ENCODE data around the gene CHAD. TPM values are rescaled to one million over a fixed set of nuclear protein-coding genes. Genes with fewer than 3 reads are reported as not detected.

The CHAD gene
- not detected for polyA plus RNA-seq (2013, experiment 1 of 2)
- not detected for polyA plus RNA-seq (2013, experiment 2 of 2)

DNA sequence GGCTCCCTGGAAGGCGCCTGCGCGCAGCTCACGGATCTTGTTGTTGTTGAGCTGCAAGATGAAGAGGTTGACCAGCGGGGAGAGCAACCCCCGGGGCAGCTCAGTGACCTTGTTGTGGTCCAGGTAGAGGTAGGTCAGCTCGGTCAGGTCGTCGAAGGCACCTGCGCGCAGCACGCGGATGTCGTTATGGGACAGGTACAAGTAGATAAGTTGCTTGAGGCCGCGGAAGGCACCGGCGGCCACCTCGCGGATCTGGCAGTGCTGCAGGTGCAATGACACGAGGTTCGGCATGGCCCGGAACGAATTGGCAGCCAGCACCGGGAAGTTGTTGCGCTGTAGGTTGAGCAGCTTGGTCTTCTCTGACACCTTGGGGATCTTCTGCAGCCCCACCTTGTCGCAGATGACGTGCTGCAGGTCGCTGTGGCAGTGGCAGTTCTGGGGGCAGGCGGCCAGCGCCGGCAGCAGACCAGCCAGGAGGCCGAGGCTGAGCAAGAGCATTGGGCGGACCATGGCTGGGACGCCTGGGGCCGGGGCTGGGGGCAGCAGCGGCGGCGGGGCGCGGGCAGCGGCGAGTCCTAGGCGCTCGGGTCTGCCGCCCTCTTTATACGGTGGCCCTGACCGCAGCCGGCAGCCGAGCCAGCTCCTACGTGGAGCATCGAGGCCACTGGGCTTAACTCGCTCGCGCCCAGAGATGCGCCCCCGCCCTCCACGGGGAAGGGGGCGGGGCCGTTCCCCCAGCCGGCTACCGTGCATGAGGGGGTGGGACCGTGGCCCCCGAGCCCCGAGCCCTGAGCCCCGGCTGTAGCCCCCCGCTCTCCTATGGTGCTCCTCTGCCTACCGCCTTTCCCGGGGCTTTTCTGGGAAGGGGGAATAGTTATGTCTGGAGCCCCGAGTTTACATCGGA, at the start of gene CHAD:
Gene CHAD, minus strand, starts transcription at position 577 of the 904 bp plus-strand sequence. Its CDS starts 67 bp downstream, at position 510.
- Histone ChIP-seq H2BK5ac (ENCODE audit: low read depth, low read length, poor library complexity, severe bottlenecking) (no peak within 1 kb of the TSS), H3K4ac (ENCODE audit: low read depth in 1 of 2, low read length in 2 of 2) (no peak within 1 kb of the TSS), H3K4me2 (ENCODE audit: low read length, poor library complexity, severe bottlenecking) (peak within 1 kb of the TSS; percentile 55), H4K8ac (ENCODE audit: low read length) (no peak within 1 kb of the TSS), H3K4me1 (ENCODE audit: control insufficient read depth, insufficient read depth, low read depth, low read length) (peaks cover 17% of the 10 kb centered on the region), H3K27me3 (ENCODE audit: control insufficient read depth in 1 of 2, insufficient read depth in 1 of 2, low read length in 2 of 2) (peaks cover 19 to 44% of the 10 kb centered on the region in 2 experiments), H3K9ac (ENCODE audit: low read length) (peak within 1 kb of the TSS; percentile 48), H3K36me3 (ENCODE audit: control insufficient read depth in 1 of 2, insufficient read depth in 2 of 2, low read depth in 1 of 2, low read length in 2 of 2) (peaks cover 3 to 40% of the 10 kb centered on the region in 2 experiments), H3K27ac (ENCODE audit: low read length, poor library complexity, severe bottlenecking) (no peak within 1 kb of the TSS), H3K23ac (ENCODE audit: low read length in 2 of 2) (peak within 1 kb of the TSS in 1 of 2 experiments; percentile 46), H4K91ac (ENCODE audit: low read length) (no peak within 1 kb of the TSS), H2BK12ac (ENCODE audit: low read length in 2 of 2) (no peak within 1 kb of the TSS), H2AK5ac (ENCODE audit: low read length, severe bottlenecking) (no peak within 1 kb of the TSS), H3K9me3 (ENCODE audit: control insufficient read depth, low read length) (no peaks in the 10 kb centered on the region), H3K18ac (ENCODE audit: low read depth in 1 of 2, low read length in 2 of 2) (no peak within 1 kb of the TSS), H2AFZ (ENCODE audit: low read depth, low read length) (no peak within 1 kb of the TSS), H2BK15ac (ENCODE audit: low read depth, poor library complexity, severe bottlenecking) (peak within 1 kb of the TSS; percentile 70), H3K14ac (ENCODE audit: low read length in 2 of 2) (peak within 1 kb of the TSS in 1 of 2 experiments; percentile 37), H3K79me1 (replicated peaks; ENCODE audit: low read length, poor library complexity, severe bottlenecking) (no peaks in the 10 kb centered on the region), H3K4me3 (ENCODE audit: insufficient read depth in 1 of 2, low read depth in 1 of 2, low read length in 2 of 2) (peak within 1 kb of the TSS in 1 of 2 experiments; percentile 62), H2BK120ac (ENCODE audit: low read depth, low read length) (no peak within 1 kb of the TSS)
- 38% methylated on average over 67 of the region's 71 CpGs for WGBS
- peak; percentile 22 for DNase-seq

- Histone ChIP-seq H3K9ac (ENCODE audit: low read length) (no peak overlapping the region), H3K36me3 (ENCODE audit: control insufficient read depth in 1 of 2, insufficient read depth in 2 of 2, low read depth in 1 of 2, low read length in 2 of 2) (no peaks in the 10 kb centered on the region), H2AFZ (ENCODE audit: low read depth, low read length) (no peak overlapping the region), H4K91ac (ENCODE audit: low read length) (no peak overlapping the region), H3K9me3 (ENCODE audit: control insufficient read depth, low read length) (no peaks in the 10 kb centered on the region), H3K27ac (ENCODE audit: low read length, poor library complexity, severe bottlenecking) (no peak overlapping the region), H3K27me3 (ENCODE audit: control insufficient read depth in 1 of 2, insufficient read depth in 1 of 2, low read length in 2 of 2) (no peaks in the 10 kb centered on the region), H2AK5ac (ENCODE audit: low read length, severe bottlenecking) (no peak overlapping the region), H3K18ac (ENCODE audit: low read depth in 1 of 2, low read length in 2 of 2) (no peak overlapping the region), H2BK5ac (ENCODE audit: low read depth, low read length, poor library complexity, severe bottlenecking) (no peak overlapping the region), H4K8ac (ENCODE audit: low read length) (no peak overlapping the region), H2BK12ac (ENCODE audit: low read length in 2 of 2) (peak overlapping the region in 1 of 2 experiments; percentile 45), H3K23ac (ENCODE audit: low read length in 2 of 2) (no peak overlapping the region), H3K14ac (ENCODE audit: low read length in 2 of 2) (no peak overlapping the region), H3K4me1 (ENCODE audit: control insufficient read depth, insufficient read depth, low read depth, low read length) (peaks cover 10% of the 10 kb centered on the region), H3K79me1 (replicated peaks; ENCODE audit: low read length, poor library complexity, severe bottlenecking) (no peaks in the 10 kb centered on the region), H3K4me2 (ENCODE audit: low read length, poor library complexity, severe bottlenecking) (no peak overlapping the region), H3K4ac (ENCODE audit: low read depth in 1 of 2, low read length in 2 of 2) (no peak overlapping the region), H3K4me3 (ENCODE audit: insufficient read depth in 1 of 2, low read depth in 1 of 2, low read length in 2 of 2) (no peak overlapping the region), H2BK120ac (ENCODE audit: low read depth, low read length) (no peak overlapping the region), H2BK15ac (ENCODE audit: low read depth, poor library complexity, severe bottlenecking) (no peak overlapping the region)
- no peak for DNase-seq
- WGBS: 76% methylated on average over 8 of the region's 8 CpGs
Measured at GRCh38 chr17:50517504-50518383, 49.1 kb upstream of the CHAD start.

- H3K27ac ChIP-seq (ENCODE audit: low read length, poor library complexity, severe bottlenecking): no peak overlapping the region
- no peak overlapping the region for H4K91ac ChIP-seq (ENCODE audit: low read length)
- no peak for DNase-seq
- H3K4me2 ChIP-seq (ENCODE audit: low read length, poor library complexity, severe bottlenecking): no peak overlapping the region
- H3K79me1 ChIP-seq (replicated peaks; ENCODE audit: low read length, poor library complexity, severe bottlenecking): no peaks in the 10 kb centered on the region
- H2BK12ac ChIP-seq (ENCODE audit: low read length in 2 of 2): no peak overlapping the region
- H2BK15ac ChIP-seq (ENCODE audit: low read depth, poor library complexity, severe bottlenecking): no peak overlapping the region
- no peaks in the 10 kb centered on the region for H3K27me3 ChIP-seq (ENCODE audit: control insufficient read depth in 1 of 2, insufficient read depth in 1 of 2, low read length in 2 of 2)
- no peak overlapping the region for H2AFZ ChIP-seq (ENCODE audit: low read depth, low read length)
- H3K4me3 ChIP-seq (ENCODE audit: insufficient read depth in 1 of 2, low read depth in 1 of 2, low read length in 2 of 2): no peak overlapping the region
- no peak overlapping the region for H4K8ac ChIP-seq (ENCODE audit: low read length)
- H3K14ac ChIP-seq (ENCODE audit: low read length in 2 of 2): no peak overlapping the region
- H3K36me3 ChIP-seq (ENCODE audit: control insufficient read depth in 1 of 2, insufficient read depth in 2 of 2, low read depth in 1 of 2, low read length in 2 of 2): no peaks in the 10 kb centered on the region
- no peaks in the 10 kb centered on the region for H3K9me3 ChIP-seq (ENCODE audit: control insufficient read depth, low read length)
- no peak overlapping the region for H2BK5ac ChIP-seq (ENCODE audit: low read depth, low read length, poor library complexity, severe bottlenecking)
- 84% methylated on average over 4 of the region's 4 CpGs for WGBS
- no peak overlapping the region for H3K23ac ChIP-seq (ENCODE audit: low read length in 2 of 2)
- no peak overlapping the region for H2BK120ac ChIP-seq (ENCODE audit: low read depth, low read length)
- H3K18ac ChIP-seq (ENCODE audit: low read depth in 1 of 2, low read length in 2 of 2): no peak overlapping the region
- no peak overlapping the region for H3K4ac ChIP-seq (ENCODE audit: low read depth in 1 of 2, low read length in 2 of 2)
- peaks cover 12% of the 10 kb centered on the region for H3K4me1 ChIP-seq (ENCODE audit: control insufficient read depth, insufficient read depth, low read depth, low read length)
- no peak overlapping the region for H2AK5ac ChIP-seq (ENCODE audit: low read length, severe bottlenecking)
- no peak overlapping the region for H3K9ac ChIP-seq (ENCODE audit: low read length)
Measured at GRCh38 chr17:50517011-50517410, 48.3 kb upstream of the CHAD start.
